Colonic mucosa (tissue), 4 donors: Measurements from ENCODE around the gene VARS2. TPM values are rescaled to one million over a fixed set of nuclear protein-coding genes. Genes with fewer than 3 reads are reported as not detected.
"Not testable (repeated sequence)": the region's sequence is repeated elsewhere in the genome, so short reads cannot be mapped to it uniquely, and the experiment has no call there.

ENCODE experiments used
- DNase-seq: peaks from one replicate; pipeline ENCODE4 v3.0.0-alpha.2; 2020
- H3K27ac ChIP-seq: fragments of 200-600 bp; one replicate; pipeline ENCODE4 v1.8.0; 2021
- H3K27me3 ChIP-seq: fragments of 200-600 bp; one replicate; pipeline ENCODE4 v1.8.0; 2021
- H3K36me3 ChIP-seq: fragments of 200-600 bp; one replicate; pipeline ENCODE4 v1.8.0; 2021
- H3K4me1 ChIP-seq: fragments of 200-600 bp; one replicate; pipeline ENCODE4 v1.8.0; 2021; ENCODE audit warnings: mild to moderate bottlenecking
- H3K4me3 ChIP-seq: fragments of 200-600 bp; one replicate; pipeline ENCODE4 v1.8.0; 2021
- H3K9ac ChIP-seq, 2 donors: one replicate each; pipeline ENCODE4 v1.7.0; 2013; ENCODE audit warnings: control low read depth in 2 of 2, low read depth in 2 of 2, low read length in 2 of 2
- H3K9me3 ChIP-seq: fragments of 200-600 bp; one replicate; pipeline ENCODE4 v1.8.0; 2021
- CTCF ChIP-seq: fragments of 200-600 bp; IDR thresholded peaks from one replicate; pipeline ENCODE4 v1.8.0; 2022; ENCODE audit warnings: antibody characterized with exemption, mild to moderate bottlenecking
- intact Hi-C: fragments of 100-400 bp; cut with DNase I; formaldehyde crosslinking; loops from one replicate; pipeline ENCODE4 v1.14.1; 2022
- total RNA-seq, 2 donors: library from RNA; stranded (reverse); fragmentation: NEBNext Ultra II Directional in 1 of 2; extraction: Animal tissue kit (Norgen Biotek cat#: 25700) in 1 of 2; gene quantifications; one replicate each; pipeline ENCODE4 v1.2.1, GENCODE V29; 2021
- donor health status: healthy.
- donor health status: DM: no; HTN: no; CAD: no.
- donor health status: DM: no; HTN: no; CAD: no.

Gene VARS2
- total RNA-seq, 2 donors from 2014 or later = 27.5 to 55.6 TPM

GRCh38 chr6:30907758-30908591, 6.1 kb upstream of the VARS2 start, which contains the start of gene GTF2H4:
TSS of gene GTF2H4 (plus strand) at chr6:30908207.
- no peak for TF ChIP-seq CTCF
- Histone ChIP-seq H3K4me3 (peak within 1 kb of the TSS; percentile 85), H3K9ac (peak within 1 kb of the TSS; percentile 71 to 91), H3K9me3 (no peaks in the 10 kb centered on the region), H3K27ac (peak within 1 kb of the TSS; percentile 37), H3K27me3 (no peaks in the 10 kb centered on the region), H3K4me1 (peaks cover 3% of the 10 kb centered on the region), H3K36me3 (no peaks in the 10 kb centered on the region)
- intact Hi-C loops = no loop called here
- peak; percentile 98 for DNase-seq

- H3K9ac ChIP-seq = peak overlapping the region; percentile 71 to 91
- DNase-seq = no peak
- no peaks in the 10 kb centered on the region for H3K9me3 ChIP-seq
- H3K27ac ChIP-seq = no peak overlapping the region
- no peaks in the 10 kb centered on the region for H3K36me3 ChIP-seq
- TF ChIP-seq CTCF = no peak
- peak overlapping the region; percentile 85 for H3K4me3 ChIP-seq
- intact Hi-C loops = no loop called here
- H3K27me3 ChIP-seq = no peaks in the 10 kb centered on the region
- H3K4me1 ChIP-seq = peaks cover 3% of the 10 kb centered on the region
These were observed 5.3 kb upstream of the VARS2 start for GRCh38 chr6:30908700-30909099.

DNA sequence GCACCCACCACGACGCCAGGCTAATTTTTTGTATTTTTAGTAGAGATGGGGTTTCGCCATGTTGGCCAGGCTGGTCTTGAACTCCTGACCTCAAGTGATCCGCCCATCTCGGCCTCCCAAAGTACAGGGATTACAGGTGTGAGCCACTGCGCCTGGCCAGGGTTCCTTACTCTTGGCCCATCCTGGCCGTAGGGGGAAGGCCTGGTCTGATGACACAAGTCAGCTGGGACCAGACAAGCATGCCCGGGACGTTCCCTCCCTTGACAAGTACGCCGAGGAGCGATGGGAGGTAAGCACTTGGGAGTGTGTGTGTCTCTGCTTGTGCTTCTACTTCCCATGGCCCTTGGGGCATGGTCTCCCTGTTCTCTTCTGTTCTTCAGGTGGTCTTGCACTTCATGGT, 3.6 kb upstream of the VARS2 start:
- H3K4me3 ChIP-seq, H3K9me3 ChIP-seq, H3K36me3 ChIP-seq, H3K4me1 ChIP-seq, DNase-seq, H3K27me3 ChIP-seq, H3K9ac ChIP-seq, H3K27ac ChIP-seq, intact Hi-C loops: not testable (repeated sequence)

- intact Hi-C loops = no loop called here
- Histone ChIP-seq H3K9me3 (no peaks in the 10 kb centered on the region), H3K27ac (peak overlapping the region; percentile 80), H3K4me3 (no peak overlapping the region), H3K36me3 (no peaks in the 10 kb centered on the region), H3K9ac (peak overlapping the region in 1 of 2 donors; percentile 70), H3K27me3 (no peaks in the 10 kb centered on the region), H3K4me1 (peaks cover 6% of the 10 kb centered on the region)
- no peak for TF ChIP-seq CTCF
- DNase-seq = no peak
These were observed 1.1 kb upstream of the VARS2 start for GRCh38 chr6:30912746-30913520.

DNA sequence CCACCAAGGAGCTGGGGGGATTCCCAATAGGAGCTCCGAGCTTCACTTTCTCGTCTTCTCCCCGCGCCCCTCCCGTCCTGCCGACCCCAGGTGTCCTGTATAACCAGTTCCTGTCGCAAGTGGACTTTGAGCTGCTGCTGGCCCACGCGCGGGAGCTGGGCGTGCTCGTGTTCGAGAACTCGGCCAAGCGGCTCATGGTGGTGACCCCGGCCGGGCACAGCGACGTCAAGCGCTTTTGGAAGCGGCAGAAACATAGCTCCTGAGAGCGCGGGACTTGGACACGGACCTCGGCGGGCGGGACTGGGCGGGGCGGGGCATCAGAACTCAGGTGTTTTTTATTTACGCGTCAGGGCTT, 340 bp upstream of the VARS2 start:
- H3K27ac ChIP-seq = peak overlapping the region; percentile 80
- no peaks in the 10 kb centered on the region for H3K36me3 ChIP-seq
- no peak for DNase-seq
- no peaks in the 10 kb centered on the region for H3K9me3 ChIP-seq
- no peak for TF ChIP-seq CTCF
- H3K9ac ChIP-seq = peak overlapping the region; percentile 32 to 70
- intact Hi-C loops = no loop called here
- H3K4me1 ChIP-seq = peaks cover 4% of the 10 kb centered on the region
- peak overlapping the region; percentile 55 for H3K4me3 ChIP-seq
- no peaks in the 10 kb centered on the region for H3K27me3 ChIP-seq
